ENCODE results near the gene GJD2. TPM values are rescaled to one million over a fixed set of nuclear protein-coding genes. Genes with fewer than 3 reads are reported as not detected.

Gene GJD2
- total RNA-seq, 4 donors from 2014 or later: not detected

DNA sequence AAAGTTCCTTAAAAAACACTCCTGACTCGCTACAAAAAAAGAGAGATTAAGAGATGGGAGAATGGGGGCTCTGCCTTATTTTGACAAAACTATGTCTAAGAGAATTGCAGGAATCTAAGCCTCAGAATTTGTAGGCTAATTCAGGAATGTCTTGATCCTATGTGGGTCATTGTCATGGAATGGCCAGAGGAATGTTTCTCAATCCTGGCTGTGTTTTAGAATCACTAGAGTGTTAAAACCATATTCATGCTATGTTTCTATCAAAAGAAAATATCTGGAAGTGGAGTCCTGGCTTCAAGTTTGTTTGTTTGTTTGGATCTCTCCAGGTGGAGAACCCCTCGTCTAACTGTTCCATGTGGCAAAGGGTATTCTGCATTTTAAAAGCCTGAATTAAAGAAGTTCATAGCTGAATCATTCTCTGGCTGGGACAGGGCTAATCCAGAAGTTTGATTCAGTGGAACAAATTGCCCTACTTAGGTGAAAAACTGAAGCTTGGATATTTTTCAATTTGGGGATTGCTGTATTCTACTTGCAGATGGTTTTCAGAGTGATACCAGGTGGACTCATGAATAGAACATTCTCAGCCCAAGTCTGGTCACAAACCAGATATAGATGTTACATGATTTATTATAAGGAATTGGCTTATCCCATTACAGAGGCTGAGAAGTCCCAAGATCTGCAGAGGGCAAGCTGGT is 28.2 kb downstream of the GJD2 start:
- H3K9me3 ChIP-seq: no peaks in the 10 kb centered on the region
- H3K27me3 ChIP-seq: peaks cover 20% of the 10 kb centered on the region
- H3K36me3 ChIP-seq: no peaks in the 10 kb centered on the region
- no peak overlapping the region for H3K27ac ChIP-seq
- in situ Hi-C loops (cut with MboI; ENCODE audit: low pct_ligation_motif_present in 1 of 4, low pct_unique_long_range_greater_than_20kb in 1 of 4, low sequenced_read_pairs in 3 of 4): no loop called here
- peaks cover 0 to 6% (median 2%) of the 10 kb centered on the region in 4 donors for H3K4me1 ChIP-seq
- no peak overlapping the region for H3K4me3 ChIP-seq
- no peak for TF ChIP-seq EP300 (IDR thresholded peaks at IDR 0.05; ENCODE audit: low read depth)
- TF ChIP-seq, protein P1, sequence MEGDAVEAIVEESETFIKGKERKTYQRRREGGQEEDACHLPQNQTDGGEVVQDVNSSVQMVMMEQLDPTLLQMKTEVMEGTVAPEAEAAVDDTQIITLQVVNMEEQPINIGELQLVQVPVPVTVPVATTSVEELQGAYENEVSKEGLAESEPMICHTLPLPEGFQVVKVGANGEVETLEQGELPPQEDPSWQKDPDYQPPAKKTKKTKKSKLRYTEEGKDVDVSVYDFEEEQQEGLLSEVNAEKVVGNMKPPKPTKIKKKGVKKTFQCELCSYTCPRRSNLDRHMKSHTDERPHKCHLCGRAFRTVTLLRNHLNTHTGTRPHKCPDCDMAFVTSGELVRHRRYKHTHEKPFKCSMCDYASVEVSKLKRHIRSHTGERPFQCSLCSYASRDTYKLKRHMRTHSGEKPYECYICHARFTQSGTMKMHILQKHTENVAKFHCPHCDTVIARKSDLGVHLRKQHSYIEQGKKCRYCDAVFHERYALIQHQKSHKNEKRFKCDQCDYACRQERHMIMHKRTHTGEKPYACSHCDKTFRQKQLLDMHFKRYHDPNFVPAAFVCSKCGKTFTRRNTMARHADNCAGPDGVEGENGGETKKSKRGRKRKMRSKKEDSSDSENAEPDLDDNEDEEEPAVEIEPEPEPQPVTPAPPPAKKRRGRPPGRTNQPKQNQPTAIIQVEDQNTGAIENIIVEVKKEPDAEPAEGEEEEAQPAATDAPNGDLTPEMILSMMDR (IDR thresholded peaks at IDR 0.05): no peak
- no peak for TF ChIP-seq POLR2A (IDR thresholded peaks at IDR 0.05)
- no peak for TF ChIP-seq POLR2AphosphoS5 (IDR thresholded peaks at IDR 0.05)
- 61 to 81% methylated on average over 2 of the region's 2 CpGs for WGBS, 2 donors (ENCODE audit: low coverage in 1 of 2)
- intact Hi-C loops (cut with DNase I; ENCODE audit: low total_unique reads): no loop called here
- DNase-seq: no peak

DNA sequence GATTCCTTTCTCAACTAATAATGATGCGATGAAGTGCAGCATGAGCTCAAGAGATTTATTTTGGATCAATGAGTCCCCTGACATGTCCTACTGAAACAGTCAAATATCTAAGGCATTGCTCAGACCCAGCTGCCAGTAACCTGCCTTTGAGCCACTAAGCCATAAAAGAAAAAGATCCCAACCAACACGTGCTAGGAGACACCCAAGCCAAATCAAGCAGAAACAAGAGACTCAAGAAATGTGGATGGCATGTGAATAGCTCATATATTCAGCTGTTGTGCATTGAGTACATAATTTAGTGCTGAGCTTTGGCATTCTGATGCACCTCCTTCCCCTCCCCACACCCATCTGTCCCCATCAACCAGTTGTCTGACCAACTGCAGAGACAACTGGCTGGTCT is 29.2 kb downstream of the GJD2 start:
- no peak for DNase-seq
- in situ Hi-C loops (cut with MboI; ENCODE audit: low pct_ligation_motif_present in 1 of 4, low pct_unique_long_range_greater_than_20kb in 1 of 4, low sequenced_read_pairs in 3 of 4): no loop called here
- Histone ChIP-seq H3K27ac (no peak overlapping the region), H3K36me3 (no peaks in the 10 kb centered on the region), H3K27me3 (peaks cover 24% of the 10 kb centered on the region), H3K9me3 (no peaks in the 10 kb centered on the region), H3K4me1 (peaks cover 0 to 6% (median 2%) of the 10 kb centered on the region in 4 donors), H3K4me3 (no peak overlapping the region)
- TF ChIP-seq, protein P1 (IDR thresholded peaks at IDR 0.05): no peak
- intact Hi-C loops (cut with DNase I; ENCODE audit: low total_unique reads): no loop called here
- WGBS, 2 donors (ENCODE audit: low coverage in 1 of 2): 70 to 72% methylated on average over 2 of the region's 2 CpGs

DNA sequence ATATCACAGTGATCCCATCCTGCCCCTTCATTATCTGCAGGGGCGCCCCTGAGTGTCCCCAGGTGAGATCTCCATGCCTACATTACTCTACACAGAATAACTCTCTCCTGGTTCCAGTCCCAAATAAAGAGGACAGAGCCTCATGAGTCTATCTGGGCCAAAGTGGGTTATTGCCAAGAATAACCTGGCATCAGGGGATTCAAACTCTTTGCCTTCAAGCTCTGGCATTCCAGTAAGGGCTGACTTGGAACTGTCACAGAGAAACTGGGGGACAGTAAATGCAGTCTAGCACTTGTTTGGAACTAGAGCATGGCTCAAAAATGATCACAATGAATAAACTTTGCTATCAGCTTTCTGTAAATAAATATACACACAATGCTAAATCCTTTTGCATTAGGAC is 30.3 kb downstream of the GJD2 start:
- in situ Hi-C loops (cut with MboI; ENCODE audit: low pct_ligation_motif_present in 1 of 4, low pct_unique_long_range_greater_than_20kb in 1 of 4, low sequenced_read_pairs in 3 of 4): no loop called here
- WGBS, 2 donors (ENCODE audit: low coverage in 1 of 2): 60 to 84% methylated on average over 1 of the region's 1 CpG

DNA sequence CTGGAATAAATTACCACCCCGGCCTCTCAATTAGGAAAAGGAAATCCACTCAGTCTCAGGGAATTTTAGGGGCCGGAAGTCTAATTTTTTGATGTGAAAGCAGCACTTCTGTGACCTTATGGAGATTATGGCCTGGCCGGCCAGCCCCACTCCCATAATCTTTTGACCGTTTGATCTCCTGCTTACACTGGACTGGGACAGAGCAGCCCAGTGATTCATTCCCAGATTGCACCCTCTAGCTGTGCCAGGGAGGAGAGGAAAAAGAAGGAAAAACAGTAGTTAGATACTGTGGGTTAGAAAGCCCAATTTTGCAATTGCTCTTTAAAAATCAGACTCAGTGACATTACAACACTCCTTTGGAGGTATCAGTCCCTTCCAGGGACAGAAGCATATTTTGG is 32.4 kb downstream of the GJD2 start:
- no peak for DNase-seq
- no peaks in the 10 kb centered on the region for H3K9me3 ChIP-seq
- intact Hi-C loops (cut with DNase I; ENCODE audit: low total_unique reads) (no loop called here), in situ Hi-C loops (cut with MboI; ENCODE audit: low pct_ligation_motif_present in 1 of 4, low pct_unique_long_range_greater_than_20kb in 1 of 4, low sequenced_read_pairs in 3 of 4) (no loop called here)
- H3K27ac ChIP-seq: no peak overlapping the region
- no peak overlapping the region for H3K4me3 ChIP-seq
- WGBS, 2 donors (ENCODE audit: low coverage in 1 of 2): 7 to 26% methylated on average over 3 to 4 of the region's 4 CpGs
- TF ChIP-seq POLR2AphosphoS5 (IDR thresholded peaks at IDR 0.05) (no peak), EP300 (IDR thresholded peaks at IDR 0.05; ENCODE audit: low read depth) (no peak), POLR2A (IDR thresholded peaks at IDR 0.05) (no peak)
- TF ChIP-seq, protein P1 (IDR thresholded peaks at IDR 0.05): no peak
- H3K36me3 ChIP-seq: no peaks in the 10 kb centered on the region
- H3K4me1 ChIP-seq: peaks cover 0 to 6% (median 2%) of the 10 kb centered on the region in 4 donors
- peaks cover 24% of the 10 kb centered on the region for H3K27me3 ChIP-seq

More for the DNA sequence above, 30.3 kb downstream of the GJD2 start:
- Histone ChIP-seq H3K4me1 (peaks cover 0 to 6% (median 2%) of the 10 kb centered on the region in 4 donors), H3K9me3 (no peaks in the 10 kb centered on the region), H3K36me3 (no peaks in the 10 kb centered on the region), H3K27ac (no peak overlapping the region), H3K4me3 (no peak overlapping the region), H3K27me3 (peaks cover 24% of the 10 kb centered on the region)
- no peak for DNase-seq
- intact Hi-C loops (cut with DNase I; ENCODE audit: low total_unique reads): no loop called here
- TF ChIP-seq POLR2AphosphoS5 (IDR thresholded peaks at IDR 0.05) (no peak), POLR2A (IDR thresholded peaks at IDR 0.05) (no peak), EP300 (IDR thresholded peaks at IDR 0.05; ENCODE audit: low read depth) (no peak)
- TF ChIP-seq, protein P1 (IDR thresholded peaks at IDR 0.05): no peak
